PFSK-1 (cell line): ENCODE measurements around the gene CDC42EP4.

Experiments
- FOXP2 ChIP-seq: optimal IDR thresholded peaks from 2 replicates; pipeline ENCODE3; 2011; ENCODE audit warnings: borderline replicate concordance, control low read depth, inconsistent platforms; ENCODE audit not compliant: insufficient read depth; ENCODE audit errors: extremely low read length, extremely low read depth
- POLR2AphosphoS5 ChIP-seq: IDR thresholded peaks from 2 replicates; pipeline ENCODE4 v1.6.1; 2012; ENCODE audit warnings: low read depth, mild to moderate bottlenecking, control low read depth, low read length, moderate library complexity
- REST ChIP-seq, 2 experiments: IDR thresholded peaks; 2 replicates each; pipeline versions ENCODE4 v1.6.1 to v1.8.0; 2011 to 2012; ENCODE audit warnings: low read depth in 2 of 2, low read length in 2 of 2, control low read depth in 1 of 2, inconsistent platforms in 1 of 2, mild to moderate bottlenecking in 1 of 2, moderate library complexity in 1 of 2; ENCODE audit not compliant: insufficient read depth in 1 of 2
- SIN3A ChIP-seq: IDR thresholded peaks from 2 replicates; pipeline ENCODE4 v1.6.1; 2012; ENCODE audit warnings: mild to moderate bottlenecking, low read length, moderate library complexity, borderline replicate concordance; ENCODE audit not compliant: insufficient read depth
- TAF1 ChIP-seq: IDR thresholded peaks from 2 replicates; pipeline ENCODE4 v1.6.1; 2012; ENCODE audit warnings: low read length, control low read depth, borderline replicate concordance; ENCODE audit not compliant: insufficient read depth

Gene CDC42EP4

GRCh38 chr17:73323409-73324159 is 11.8 kb upstream of the CDC42EP4 start:
- TF ChIP-seq REST (IDR thresholded peaks at IDR 0.05; ENCODE audit: insufficient read depth in 1 of 2, low read depth in 2 of 2, low read length in 2 of 2) (no peak), SIN3A (no peak), POLR2AphosphoS5 (no peak), FOXP2 (no peak), TAF1 (no peak)

- no peak for TF ChIP-seq SIN3A
- TF ChIP-seq POLR2AphosphoS5: no peak
- TF ChIP-seq TAF1: no peak
- no peak for TF ChIP-seq FOXP2
- no peak for TF ChIP-seq REST (IDR thresholded peaks at IDR 0.05; ENCODE audit: insufficient read depth in 1 of 2, low read depth in 2 of 2, low read length in 2 of 2)
These were observed 8.9 kb upstream of the CDC42EP4 start for GRCh38 chr17:73320601-73321264.

GRCh38 chr17:73319766-73320165 is 8.0 kb upstream of the CDC42EP4 start:
- TF ChIP-seq REST (IDR thresholded peaks at IDR 0.05; ENCODE audit: insufficient read depth in 1 of 2, low read depth in 2 of 2, low read length in 2 of 2) (no peak), TAF1 (no peak), FOXP2 (no peak)

GRCh38 chr17:73318836-73319235 is 7.0 kb upstream of the CDC42EP4 start:
- TF ChIP-seq POLR2AphosphoS5 (no peak), TAF1 (no peak), REST (IDR thresholded peaks at IDR 0.05; ENCODE audit: insufficient read depth in 1 of 2, low read depth in 2 of 2, low read length in 2 of 2) (no peak), FOXP2 (no peak), SIN3A (no peak)
